BE2C (cell line): Measurements from ENCODE around the gene WNT2.

ENCODE experiments used
- DNase-seq: peaks from one replicate; pipeline ENCODE4 v3.0.0-alpha.2; 2020
- H3K27me3 ChIP-seq: fragments of 250-450 bp; sonication (Bioruptor Pico); 2 replicates; pipeline ENCODE4 v1.5.1; 2020; ENCODE audit warnings: mild to moderate bottlenecking
- H3K36me3 ChIP-seq: fragments of 250-450 bp; sonication (Bioruptor Pico); 2 replicates; pipeline ENCODE4 v1.5.1; 2020; ENCODE audit warnings: mild to moderate bottlenecking
- H3K4me1 ChIP-seq: fragments of 250-450 bp; sonication (Bioruptor Pico); 2 replicates; pipeline ENCODE4 v1.5.1; 2020
- H3K4me3 ChIP-seq: 2 replicates; pipeline ENCODE4 v1.5.1; 2011; ENCODE audit warnings: low read depth, low read length
- H3K9me3 ChIP-seq: fragments of 250-450 bp; sonication (Bioruptor Pico); 2 replicates; pipeline ENCODE4 v1.5.1; 2020
- CTCF ChIP-seq: IDR thresholded peaks from 2 replicates; pipeline ENCODE4 v1.5.1; 2012; ENCODE audit warnings: mild to moderate bottlenecking, low read depth, low read length

The WNT2 gene

GRCh38 chr7:117349570-117349969 lies 26.7 kb upstream of the WNT2 start:
- H3K9me3 ChIP-seq = no peaks in the 10 kb centered on the region
- no peak for TF ChIP-seq CTCF
- H3K27me3 ChIP-seq = no peaks in the 10 kb centered on the region; the same call in none of the 2 replicates
- no peak for DNase-seq
- H3K4me1 ChIP-seq = no peaks in the 10 kb centered on the region
- no peaks in the 10 kb centered on the region for H3K36me3 ChIP-seq
- H3K4me3 ChIP-seq = no peak overlapping the region

- no peak for TF ChIP-seq CTCF
- no peaks in the 10 kb centered on the region for H3K27me3 ChIP-seq
- DNase-seq = no peak
These were observed 25.3 kb upstream of the WNT2 start for GRCh38 chr7:117347962-117348672.

GRCh38 chr7:117347480-117347879 lies 24.6 kb upstream of the WNT2 start:
- Histone ChIP-seq H3K9me3 (no peaks in the 10 kb centered on the region), H3K4me3 (no peak overlapping the region), H3K4me1 (no peaks in the 10 kb centered on the region), H3K36me3 (no peaks in the 10 kb centered on the region), H3K27me3 (no peaks in the 10 kb centered on the region)
- TF ChIP-seq CTCF = no peak
- no peak for DNase-seq

More at GRCh38 chr7:117347962-117348672, 25.3 kb upstream of the WNT2 start:
- H3K4me3 ChIP-seq = no peak overlapping the region
- H3K4me1 ChIP-seq = no peaks in the 10 kb centered on the region
- no peaks in the 10 kb centered on the region for H3K36me3 ChIP-seq
- H3K9me3 ChIP-seq = no peaks in the 10 kb centered on the region

- no peaks in the 10 kb centered on the region for H3K27me3 ChIP-seq
- no peak for DNase-seq
- H3K4me1 ChIP-seq = no peaks in the 10 kb centered on the region
- H3K4me3 ChIP-seq = no peak overlapping the region
- H3K9me3 ChIP-seq = no peaks in the 10 kb centered on the region
- no peak for TF ChIP-seq CTCF
- H3K36me3 ChIP-seq = no peaks in the 10 kb centered on the region
These were observed 23.3 kb upstream of the WNT2 start for GRCh38 chr7:117346161-117346560.

GRCh38 chr7:117338020-117338419 lies 15.2 kb upstream of the WNT2 start:
- TF ChIP-seq CTCF = no peak
- Histone ChIP-seq H3K4me1 (no peaks in the 10 kb centered on the region), H3K27me3 (no peaks in the 10 kb centered on the region; the same call in 1 of the 2 replicates), H3K36me3 (no peaks in the 10 kb centered on the region), H3K4me3 (no peak overlapping the region), H3K9me3 (no peaks in the 10 kb centered on the region)
- DNase-seq = no peak

GRCh38 chr7:117333168-117333567 lies 10.3 kb upstream of the WNT2 start:
- no peak for TF ChIP-seq CTCF
- H3K4me1 ChIP-seq = no peaks in the 10 kb centered on the region
- H3K9me3 ChIP-seq = no peaks in the 10 kb centered on the region
- H3K36me3 ChIP-seq = no peaks in the 10 kb centered on the region
- DNase-seq = no peak
- H3K4me3 ChIP-seq = no peak overlapping the region
- H3K27me3 ChIP-seq = no peaks in the 10 kb centered on the region; the same call in 1 of the 2 replicates
